ENCODE results near the gene PITPNM3.
"Not testable (repeated sequence)": the region's sequence is repeated elsewhere in the genome, so short reads cannot be mapped to it uniquely, and the experiment has no call there.

PITPNM3 gene

DNA sequence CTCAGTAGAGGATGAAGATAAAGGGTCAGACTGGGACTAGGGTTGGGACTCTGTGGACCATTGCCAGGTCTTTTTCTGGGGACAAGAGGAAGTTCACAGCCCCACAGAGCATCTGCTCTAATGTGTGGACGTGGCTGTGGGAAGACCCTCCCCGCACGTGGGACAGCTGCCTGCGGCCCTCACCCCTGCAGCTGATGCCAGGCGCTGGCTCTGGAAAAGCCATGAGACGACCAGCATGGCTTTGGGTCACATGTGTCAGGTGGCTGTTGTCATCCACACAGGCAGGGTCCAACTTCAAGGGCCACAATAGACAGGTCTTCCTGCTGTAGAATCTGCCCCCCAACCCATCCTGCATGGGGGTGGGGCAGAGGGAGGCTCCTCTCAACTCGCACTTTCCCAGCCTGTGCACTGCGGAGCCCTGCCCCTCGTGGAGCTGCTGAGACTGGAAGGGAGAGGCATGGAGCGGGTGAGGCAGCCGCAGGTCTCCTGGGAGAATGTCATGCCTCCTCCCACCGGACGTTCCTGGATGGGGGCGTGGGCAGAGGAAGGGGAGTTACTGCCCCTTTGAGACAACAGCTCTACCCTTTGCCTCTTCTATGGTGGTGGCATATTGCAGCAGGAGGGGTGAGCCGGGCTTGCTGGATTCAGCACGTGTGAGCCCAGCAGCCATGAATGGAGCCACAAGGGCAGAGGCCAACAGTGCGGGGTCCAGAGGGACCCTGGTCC lies 58.7 kb downstream of the PITPNM3 start:
- no peak for DNase-seq

DNA sequence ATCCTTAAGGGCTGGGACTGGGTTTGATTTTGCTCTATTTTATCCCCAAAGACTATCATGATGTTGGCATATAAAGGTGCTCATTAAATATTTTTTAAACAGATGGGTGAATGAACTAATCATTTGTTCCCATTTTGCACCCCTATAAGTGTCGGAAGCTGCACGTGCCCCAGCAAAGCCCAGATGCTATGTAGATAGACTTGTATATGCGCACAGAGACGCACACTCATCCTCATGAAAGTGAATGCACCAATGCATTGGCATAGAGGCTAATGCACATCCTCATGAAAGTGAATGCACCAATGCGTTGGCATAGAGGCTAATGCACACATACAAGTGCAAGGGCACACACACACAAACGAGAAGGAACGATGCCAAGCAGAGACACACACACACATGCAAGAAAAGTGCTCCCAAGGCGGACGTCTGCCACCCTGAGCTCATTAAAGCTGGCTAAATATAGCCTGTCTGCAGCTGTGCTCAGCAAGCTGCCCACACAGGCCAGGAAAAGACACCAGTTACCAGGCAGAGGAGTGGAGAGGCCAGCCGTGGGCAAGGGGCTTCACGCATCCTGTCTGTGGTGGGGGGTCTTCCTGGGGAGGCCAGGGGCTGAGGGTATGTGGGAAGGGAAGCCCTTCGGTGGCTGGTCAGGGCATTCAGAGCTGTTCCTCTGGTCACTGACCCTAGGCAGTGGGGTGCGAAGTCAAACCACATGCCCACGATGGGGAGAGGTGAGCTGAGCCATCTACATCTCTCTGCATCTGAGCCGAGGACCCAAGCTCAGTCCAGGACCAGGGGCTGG lies 59.5 kb downstream of the PITPNM3 start:
- DNase-seq: no peak

DNA sequence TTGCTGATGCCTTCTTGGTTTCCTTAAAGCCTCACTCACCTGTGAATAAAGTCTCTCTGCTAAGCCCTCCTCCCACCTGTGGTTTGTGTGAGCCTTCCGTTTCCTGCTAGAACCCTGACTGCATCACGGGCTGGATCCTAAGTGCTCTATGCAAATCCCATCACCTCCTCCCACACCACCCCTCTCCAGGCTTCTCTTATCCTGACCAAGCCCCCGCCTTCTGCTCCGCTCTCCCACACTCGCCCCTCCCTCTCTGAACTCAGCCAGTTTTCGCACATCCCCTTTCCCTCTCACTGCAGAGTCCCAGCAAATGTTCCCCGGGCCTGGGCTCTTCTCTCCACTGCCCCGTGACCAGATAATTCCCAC lies 60.3 kb downstream of the PITPNM3 start:
- DNase-seq: no peak

DNA sequence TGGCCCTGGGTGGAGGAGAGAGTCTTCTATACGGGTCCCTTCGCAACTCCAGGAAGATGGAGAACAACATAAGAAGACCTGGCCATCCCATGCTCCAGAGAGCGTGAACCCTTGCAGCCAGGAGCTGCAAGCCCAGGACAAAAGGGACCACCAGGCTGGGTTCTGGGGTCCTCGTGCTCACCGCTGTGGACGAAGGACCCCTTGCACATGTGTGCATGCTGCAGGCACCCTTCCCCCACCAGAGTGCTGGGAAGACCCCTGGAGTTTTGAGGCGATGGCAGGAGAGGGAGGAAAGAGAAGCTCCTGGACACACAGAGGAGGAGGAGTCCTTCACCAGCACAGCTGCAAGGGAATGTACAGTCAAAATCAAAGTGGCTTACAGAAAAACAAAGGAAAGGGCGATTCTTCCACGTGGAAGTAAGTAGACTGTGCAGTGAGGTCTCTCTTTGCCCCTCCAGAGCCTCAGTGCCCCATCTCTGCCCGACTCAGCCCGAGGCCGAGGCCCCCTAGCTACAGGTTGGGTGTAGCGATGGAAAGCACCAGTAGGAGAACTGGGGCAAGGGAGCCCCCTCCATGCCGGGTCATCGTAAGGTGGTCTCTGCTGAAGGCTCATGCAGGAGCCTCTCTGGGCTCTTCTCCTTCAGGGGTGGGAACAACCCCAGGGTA lies 60.8 kb downstream of the PITPNM3 start:
- no peak for DNase-seq

DNA sequence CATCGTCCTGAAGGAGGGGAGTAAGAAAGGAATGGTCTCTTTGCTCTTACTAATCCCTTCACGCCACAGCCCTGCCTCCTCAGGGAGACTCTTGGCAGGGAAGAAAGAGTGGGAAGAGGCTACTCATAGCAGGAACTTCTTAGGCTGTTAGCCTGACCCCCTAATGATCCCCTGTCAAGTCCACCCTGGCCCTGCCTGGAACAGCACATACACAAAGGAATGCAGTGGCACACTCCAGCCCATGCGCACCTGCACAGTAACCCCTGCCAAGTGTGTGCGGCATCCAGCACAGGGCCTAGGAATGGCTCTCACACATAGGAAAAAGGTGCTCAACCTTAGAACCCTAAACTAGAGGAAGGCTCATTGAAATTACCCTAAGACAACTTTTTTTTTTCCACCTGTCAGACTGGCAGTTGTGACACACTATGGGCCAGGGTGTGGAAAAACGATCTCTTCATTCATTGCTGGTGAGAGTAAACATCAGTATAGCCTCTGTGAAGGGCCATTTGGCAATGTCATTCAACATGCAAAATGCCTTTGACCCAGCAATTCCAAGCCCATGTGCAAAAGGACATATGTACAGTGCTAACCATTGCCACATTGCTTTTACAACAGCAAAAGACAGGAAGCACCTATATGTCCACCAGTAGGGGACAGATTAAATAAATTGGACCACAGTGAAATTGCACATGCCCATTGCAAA lies 62.0 kb downstream of the PITPNM3 start:
- no peak for DNase-seq

DNA sequence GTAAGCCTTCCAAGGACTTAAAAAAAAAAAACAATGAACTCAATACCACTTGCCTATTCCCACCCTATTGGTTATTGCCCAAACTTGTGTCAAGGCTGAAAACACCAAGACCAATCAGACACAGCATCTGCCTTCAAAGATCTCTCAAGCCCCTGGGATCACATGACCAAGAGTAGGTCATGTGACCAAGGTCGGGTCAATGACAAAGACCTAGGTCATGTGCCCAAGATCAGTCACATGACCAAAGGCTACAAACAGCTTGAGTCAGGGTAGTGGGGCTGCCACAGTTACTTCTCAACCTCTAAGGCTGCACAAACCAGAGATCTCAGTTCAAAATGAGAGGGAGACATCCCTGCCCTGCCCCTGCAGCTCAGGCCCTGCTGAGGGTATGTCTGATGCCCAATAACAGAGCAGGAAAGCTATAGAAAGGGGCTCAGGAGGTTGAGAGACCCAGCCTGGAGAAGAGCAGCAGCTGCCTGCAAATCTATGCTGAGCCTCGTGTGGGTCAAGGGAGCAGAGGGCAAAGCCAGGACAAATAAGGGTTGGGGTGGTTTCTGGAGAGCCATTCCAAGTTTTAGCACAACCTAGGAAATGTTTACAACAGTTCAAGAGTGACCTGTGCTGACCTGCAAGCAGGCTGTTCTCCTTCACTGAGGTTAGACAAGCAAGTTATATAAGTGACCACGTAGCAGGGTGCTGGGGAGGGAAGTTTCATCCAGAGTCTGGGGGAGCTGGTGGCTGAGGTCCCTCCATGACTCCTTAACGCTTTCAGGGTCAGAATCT lies 63.3 kb downstream of the PITPNM3 start:
- DNase-seq: no peak

DNA sequence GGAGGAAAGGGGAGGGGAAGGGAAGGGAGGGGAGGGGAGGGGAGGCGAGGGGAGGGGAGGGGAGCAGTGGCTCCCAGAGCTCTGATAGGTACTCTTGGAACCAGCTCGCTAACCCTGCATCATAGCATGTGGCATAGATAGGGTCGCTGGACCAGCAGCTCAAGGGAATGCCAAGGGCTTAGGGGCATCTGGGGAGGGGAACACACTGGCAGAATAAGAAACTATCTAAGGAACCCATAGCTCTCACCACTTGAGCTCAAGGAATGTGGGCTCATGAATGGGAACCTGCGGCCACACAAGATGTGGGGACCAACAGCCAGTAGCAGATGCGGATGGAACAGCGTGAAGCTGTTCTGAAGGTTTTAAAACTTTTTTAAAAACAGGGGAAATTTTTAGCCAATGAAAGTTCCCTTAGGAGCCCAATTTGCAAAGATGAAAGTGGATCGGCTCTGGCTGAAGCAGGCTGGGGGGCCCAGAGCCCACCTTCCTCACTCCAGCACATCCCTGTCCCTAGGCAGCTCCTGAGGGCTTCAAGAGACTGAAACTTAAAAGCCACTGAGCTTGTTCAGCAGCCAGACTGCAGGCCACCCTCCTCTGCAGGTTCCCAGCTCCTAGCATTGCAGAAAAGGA lies 65.2 kb downstream of the PITPNM3 start:
- no peak for DNase-seq

DNA sequence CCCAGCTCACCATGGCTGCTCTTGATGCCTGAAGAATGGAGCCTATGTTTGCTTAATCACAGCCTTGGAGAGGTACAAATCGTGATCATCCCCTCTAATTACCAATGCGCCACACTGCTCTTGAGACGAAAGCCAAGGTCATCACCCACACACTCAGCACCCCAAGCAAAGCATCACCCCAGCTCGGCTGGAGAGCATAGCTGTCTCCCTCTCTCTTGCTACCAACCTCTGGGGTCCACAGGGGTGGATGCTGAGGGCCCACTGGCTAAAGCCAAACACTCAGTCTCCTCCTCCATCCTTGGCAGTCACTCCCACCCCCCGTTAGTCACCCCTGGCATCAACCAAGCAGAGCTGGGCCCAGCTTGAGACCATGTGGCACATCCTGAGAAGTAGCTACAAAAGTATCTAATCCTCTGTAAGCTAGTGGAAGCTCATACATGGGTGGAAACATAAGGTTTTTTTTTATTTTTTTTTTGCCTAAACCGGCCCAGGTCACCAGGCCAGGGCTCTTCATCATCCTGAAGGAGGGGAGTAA lies 67.3 kb downstream of the PITPNM3 start:
- DNase-seq: no peak

DNA sequence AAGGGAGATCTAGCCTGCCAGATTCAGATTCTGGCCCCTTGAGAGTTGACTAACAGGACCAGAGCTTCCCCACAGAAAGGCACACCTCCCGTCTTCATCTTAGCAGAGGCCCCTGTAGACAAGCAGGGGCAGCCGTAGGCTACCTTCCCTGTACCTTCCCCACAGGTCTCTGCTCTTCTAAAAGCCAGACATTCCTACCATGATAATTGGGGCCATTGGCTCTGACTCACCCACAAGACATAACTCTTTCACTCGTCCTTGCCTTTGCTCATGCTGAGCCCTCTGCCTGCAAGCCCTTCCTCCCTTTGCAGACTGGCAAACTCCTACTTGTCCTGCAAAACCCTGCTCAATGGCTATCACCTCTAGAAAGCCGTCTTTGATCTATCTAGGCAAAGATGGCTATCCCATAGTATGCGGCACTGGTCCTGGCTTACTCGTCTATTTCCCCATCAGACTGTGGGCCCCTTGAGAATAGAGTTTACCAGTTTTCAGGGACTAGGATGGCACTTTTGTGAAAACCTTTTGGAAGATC lies 68.3 kb downstream of the PITPNM3 start:
- no peak for DNase-seq

DNA sequence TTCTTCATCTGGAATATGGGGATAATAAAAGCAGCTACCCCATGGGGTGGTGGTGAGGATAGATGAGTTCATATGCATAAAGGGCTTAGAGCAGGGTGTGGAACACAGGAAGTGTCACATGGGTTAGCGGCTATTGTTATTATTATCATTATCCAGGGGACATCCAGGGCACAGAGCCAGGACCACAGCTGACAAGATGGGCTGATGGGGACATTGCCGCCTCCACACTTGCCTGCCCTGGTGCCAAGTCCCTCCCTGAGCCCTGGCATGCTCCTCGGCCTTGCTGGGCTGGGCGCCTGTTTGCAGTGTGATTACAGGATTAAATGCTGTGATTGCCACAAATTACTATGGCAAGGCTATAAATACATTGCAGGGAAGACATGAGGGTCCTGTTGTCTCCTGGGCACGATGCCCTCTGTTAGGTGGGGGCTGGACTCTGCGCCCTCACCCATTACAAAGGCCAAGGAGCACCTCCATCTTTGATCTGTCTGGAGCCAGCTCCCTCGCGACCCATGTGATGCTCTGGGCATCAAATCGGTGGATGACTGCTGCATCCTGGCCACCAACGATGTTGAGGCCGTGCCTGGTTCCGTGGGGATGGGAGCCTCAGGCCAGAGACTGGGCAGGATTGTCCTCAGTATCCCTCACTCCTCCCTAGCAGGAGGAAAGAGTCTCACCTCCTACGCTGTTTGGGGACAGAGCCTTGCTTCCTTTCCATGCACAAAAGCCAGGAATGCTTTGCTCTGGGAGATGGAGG lies 68.9 kb downstream of the PITPNM3 start:
- no peak for DNase-seq

DNA sequence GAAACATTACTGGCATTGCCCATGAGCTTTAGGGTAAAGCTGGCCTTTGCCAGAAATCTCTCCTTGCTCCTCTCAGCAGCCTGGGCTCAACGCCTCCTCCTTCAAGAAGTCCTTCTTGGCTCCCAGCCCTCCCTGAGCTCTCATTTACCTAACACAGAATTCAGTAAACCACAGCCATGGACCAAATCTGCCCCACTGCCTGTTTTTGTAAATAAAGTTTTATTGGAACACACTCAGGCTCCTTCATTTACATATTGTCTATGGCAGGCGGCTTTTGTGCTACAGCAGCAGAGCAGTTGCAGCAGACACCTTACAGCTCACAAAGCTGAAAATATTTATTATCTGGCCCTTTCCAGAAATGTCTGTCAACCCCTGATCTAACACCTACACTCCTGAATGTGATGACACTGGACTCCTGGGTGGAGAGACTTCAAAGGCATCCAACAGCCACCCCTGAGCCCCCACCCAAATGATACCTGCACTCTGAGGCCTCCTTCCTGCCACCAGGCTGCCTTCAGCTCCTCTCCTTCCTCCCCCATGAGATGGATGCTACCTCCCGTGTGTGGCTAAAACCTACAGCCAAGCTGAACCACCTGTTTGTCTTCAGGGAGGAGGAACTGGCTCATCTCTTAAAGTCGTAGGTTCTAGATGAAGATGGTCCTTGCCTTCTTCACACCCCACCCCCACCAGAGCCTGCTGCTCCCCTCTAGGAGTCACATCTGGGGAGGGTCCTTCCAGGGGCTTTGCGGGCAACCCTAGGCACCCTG lies 70.5 kb downstream of the PITPNM3 start:
- no peak for DNase-seq

DNA sequence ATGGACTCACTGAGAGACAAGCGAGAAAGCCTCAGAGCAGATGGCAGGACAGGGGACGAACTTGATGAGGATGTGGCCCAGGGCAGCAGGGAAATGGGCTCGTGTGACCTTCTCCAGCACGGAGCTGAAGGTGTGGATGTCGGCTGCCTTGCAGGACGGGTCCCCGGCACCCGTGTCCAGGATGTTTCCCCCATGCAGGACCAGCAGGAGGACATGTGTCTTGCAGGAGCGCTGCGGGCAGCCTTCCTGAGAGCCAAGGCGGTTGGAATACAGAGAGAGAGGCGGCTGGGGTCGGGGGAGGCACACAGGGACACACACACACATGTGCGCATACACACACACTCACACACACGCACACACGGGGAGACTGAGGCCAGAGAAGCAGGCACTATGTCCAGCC lies 72.8 kb downstream of the PITPNM3 start:
- no peak for DNase-seq

DNA sequence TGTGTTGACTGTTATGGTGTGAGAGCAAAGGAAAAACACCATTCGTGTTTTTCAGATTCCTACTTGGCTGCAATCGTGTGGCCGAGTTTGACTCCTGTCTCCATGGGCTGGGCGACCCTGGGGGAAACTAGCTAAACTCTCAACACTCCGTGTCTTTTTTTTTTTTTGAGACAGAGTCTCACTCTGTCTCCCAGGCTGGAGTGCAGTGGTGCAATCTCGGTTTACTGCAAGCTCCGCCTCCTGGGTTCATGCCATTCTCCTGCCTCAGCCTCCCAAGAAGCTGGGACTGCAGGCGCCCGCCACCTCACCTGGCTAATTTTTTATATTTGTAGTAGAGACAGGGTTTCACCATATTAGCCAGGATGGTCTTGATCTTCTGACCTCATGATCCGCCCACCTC lies 73.6 kb downstream of the PITPNM3 start:
- DNase-seq: not testable (repeated sequence)

DNA sequence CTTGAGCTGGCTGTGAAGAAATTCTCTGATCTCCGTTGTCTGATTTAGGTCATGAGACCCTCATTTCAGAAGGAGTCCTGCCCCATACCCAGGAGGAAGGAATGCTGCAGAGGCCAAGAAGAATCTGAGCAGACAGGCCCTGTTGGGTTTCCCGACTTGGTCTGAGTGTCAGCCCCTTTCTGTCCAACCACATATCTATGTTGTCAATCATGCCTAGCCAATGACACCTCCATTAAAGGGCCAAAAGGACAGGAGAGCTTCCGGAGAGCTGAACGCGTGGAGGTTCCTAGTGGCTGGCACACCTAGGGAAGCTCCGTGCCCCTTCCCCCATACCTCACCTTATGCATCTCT lies 74.3 kb downstream of the PITPNM3 start:
- no peak for DNase-seq

DNA sequence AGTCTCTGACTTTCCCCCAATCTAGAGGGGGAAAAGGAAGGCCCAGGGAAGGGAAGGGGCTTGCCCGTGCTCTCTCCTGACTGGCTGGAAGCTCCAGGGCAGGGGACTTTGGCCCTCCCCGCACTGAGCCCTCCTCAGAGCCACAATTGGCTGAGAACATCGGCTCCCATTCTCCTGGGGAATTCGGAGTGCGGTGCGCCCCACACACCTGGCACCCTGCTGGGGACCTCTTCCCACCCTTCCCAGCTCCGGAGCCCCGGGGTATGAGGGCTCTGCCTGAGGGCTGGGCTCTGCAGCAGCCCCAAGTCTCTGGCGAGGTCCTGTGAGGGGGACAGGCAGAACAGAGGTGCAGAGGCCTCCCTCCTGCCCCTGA lies 76.1 kb downstream of the PITPNM3 start:
- DNase-seq: no peak

DNA sequence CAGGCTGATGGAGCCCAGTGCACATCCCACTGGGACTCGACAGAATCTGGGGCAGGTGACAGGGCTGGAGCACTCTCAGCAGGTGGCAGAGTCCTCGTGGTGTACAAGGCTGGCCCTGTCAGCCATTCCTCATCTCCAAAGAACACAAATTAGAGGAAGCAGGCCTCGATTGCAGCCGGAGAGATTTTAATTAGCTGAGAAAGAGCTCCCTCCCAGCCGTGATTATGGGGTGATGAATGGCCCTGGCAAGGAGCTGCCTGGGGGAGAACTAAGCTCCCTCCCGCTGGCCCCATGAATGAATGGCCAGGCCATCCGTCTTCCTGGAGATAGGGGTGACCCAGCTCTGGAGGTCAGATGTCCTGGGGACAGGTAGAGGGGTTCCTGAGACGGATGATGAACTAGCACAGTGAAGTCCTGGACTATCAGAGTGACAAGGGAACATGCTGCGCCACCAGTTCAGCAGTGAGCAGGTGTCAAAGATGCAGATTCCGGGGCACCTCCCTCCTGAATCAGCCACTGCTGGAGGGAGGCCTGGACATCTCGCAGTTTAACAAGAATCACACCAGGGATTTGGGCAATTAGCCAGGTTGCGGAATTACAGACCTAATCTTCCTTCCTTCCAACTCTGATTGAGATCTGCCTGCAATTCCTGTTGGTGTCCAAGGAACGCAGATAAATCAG lies 76.6 kb downstream of the PITPNM3 start:
- DNase-seq: no peak

DNA sequence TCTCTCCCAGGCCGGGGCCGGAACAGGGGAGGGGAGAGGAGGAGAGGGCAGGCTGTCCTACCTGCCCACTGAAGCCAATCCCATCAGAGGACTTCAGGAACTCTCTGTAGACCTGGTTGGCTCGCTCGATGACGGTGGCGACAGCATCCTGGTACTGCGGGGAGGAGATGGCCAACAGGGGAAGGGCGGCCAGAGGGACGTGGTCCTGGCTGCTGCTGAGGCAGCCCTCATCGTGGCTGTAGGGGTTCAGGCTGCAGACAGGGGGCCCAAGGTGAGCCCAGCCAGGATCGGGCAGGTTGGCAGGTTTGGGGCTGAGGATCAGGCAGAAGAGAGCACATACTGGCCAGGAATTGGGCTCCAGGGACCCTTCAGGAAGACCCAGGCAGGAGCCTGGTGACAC lies 77.9 kb downstream of the PITPNM3 start:
- no peak for DNase-seq

DNA sequence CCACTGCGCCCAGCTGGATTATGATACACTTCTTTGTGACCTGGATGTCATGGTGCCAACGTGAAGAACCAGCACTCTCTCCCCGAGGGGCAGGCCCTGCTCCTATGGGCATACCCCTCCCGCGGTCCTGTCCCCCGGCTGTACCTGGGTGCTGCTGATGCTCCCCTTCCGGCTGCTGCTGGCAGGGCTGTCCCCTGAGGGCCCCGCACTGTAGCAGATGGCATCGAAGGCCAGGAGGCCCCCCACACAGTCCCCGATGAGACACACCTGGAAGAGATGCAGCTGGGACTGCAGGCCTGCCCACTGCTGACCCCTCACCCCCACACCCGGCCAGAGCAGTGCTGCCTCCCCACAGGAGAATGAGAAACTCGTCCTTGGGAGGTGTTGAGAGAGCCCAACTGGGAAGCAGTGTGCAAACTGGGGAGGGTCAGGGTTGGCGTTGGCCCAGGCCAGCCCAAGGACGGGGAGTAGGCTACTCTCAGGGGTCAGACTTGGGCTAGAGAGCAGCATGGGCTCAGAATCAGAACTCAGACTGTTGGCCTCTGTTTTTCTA lies 78.4 kb downstream of the PITPNM3 start:
- no peak for DNase-seq

DNA sequence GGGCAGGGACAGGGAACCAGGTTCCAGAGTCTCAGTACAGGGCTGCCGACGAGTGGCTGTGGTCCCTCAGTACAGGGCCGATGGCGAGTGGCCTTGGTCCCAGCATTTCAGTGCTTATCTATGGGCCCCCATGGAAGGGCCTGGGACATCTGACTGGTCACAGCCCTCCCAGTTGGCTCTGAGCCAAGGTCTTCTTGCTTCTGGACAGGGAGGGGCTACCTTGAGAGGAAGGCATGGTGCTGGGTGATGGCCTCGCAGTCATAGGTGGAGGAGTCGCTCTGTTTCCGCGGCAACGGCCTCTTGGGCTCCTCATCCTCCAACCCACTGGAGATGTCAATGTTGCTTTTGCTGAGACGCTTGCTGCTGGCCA lies 79.6 kb downstream of the PITPNM3 start:
- no peak for DNase-seq
